Measurements from ENCODE around the gene RPP38. TPM values are rescaled to one million over a fixed set of nuclear protein-coding genes. Genes with fewer than 3 reads are reported as not detected.

RPP38 gene
- total and polyA plus RNA-seq, 2 of the 4 experiments (the other 2 are of a cell fraction) = 12.4 to 19.0 TPM

DNA sequence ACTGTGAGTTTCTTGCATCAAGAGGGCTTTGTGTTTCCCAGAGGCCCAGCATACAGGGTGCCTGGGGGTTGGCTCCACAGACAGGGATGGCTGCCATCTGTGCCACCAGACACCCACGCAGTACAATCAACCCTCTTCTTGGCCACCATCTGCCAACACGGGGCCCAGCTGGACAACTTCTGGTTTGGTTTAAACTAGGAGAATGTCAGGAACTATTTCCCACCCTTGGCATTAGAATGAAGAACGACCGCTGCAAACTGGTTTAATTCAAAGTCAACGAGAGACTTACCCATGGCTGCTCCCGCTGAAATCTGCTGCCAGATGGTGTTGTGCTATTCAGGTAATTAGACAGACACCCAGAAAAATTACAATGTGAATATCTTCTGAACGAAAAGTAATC is 43.5 kb downstream of the RPP38 start:
- H2AK5ac ChIP-seq (ENCODE audit: low read depth, low read length) = no peak overlapping the region
- in situ Hi-C loops (cut with MboI; ENCODE audit: low sequenced_read_pairs) (no loop called here), dilution Hi-C loops (cut with HindIII; ENCODE audit: low sequenced_read_pairs, unreplicated experiment) (no loop called here)

More for the DNA sequence above, 43.5 kb downstream of the RPP38 start:
- H2BK20ac ChIP-seq (ENCODE audit: low read depth, low read length) = no peak overlapping the region
- 0 out of 2 replicates have a peak, but pooled peaks cover 2% of the 10 kb centered on the region for H4K20me1 ChIP-seq (ENCODE audit: insufficient read depth, low read length)
- H2AK9ac ChIP-seq (replicated peaks; ENCODE audit: low read depth, low read length, poor library complexity) = no peak overlapping the region
- H3K79me1 ChIP-seq (ENCODE audit: low read depth in 1 of 2, low read length in 2 of 2) = peaks cover 29 to 35% of the 10 kb centered on the region in 2 experiments
- intact Hi-C loops (cut with micrococcal nuclease) = no loop called here
- no peak overlapping the region for H3K4me3 ChIP-seq (ENCODE audit: insufficient read depth, low read depth, low read length)
- H2BK15ac ChIP-seq (ENCODE audit: low read depth, low read length) = no peak overlapping the region
- H3K27ac ChIP-seq (ENCODE audit: insufficient read depth, low read length) = no peak overlapping the region
- no peak overlapping the region for H3K4me2 ChIP-seq (ENCODE audit: low read depth, low read length)
- no peak overlapping the region for H3K18ac ChIP-seq (ENCODE audit: low read depth, low read length)
- no peaks in the 10 kb centered on the region for H3K27me3 ChIP-seq (ENCODE audit: control insufficient read depth, insufficient read depth, low read length)
- no CpG with 5 or more reads among the region's 7 CpGs for WGBS, 2 experiments (ENCODE audit: extremely low coverage in 2 of 2, insufficient read length in 1 of 2)
- no peak overlapping the region for H3K9ac ChIP-seq (ENCODE audit: low read depth, low read length)
- H3K14ac ChIP-seq (replicated peaks; ENCODE audit: low read depth, low read length) = no peak overlapping the region
- no peak overlapping the region for H4K91ac ChIP-seq (ENCODE audit: insufficient read depth, low read depth, low read length)
- DNase-seq (no peak), ATAC-seq (ENCODE audit: low read depth) (no peak)
- POLR2A ChIA-PET (ENCODE audit: unreplicated experiment) = no interaction called here
- no peak overlapping the region for H3K23ac ChIP-seq (ENCODE audit: low read depth, low read length)
- H3K4ac ChIP-seq (ENCODE audit: low read depth, low read length) = no peak overlapping the region
- no peak for TF ChIP-seq RAD21 (IDR thresholded peaks at IDR 0.05; ENCODE audit: low read length)
- H3K56ac ChIP-seq (ENCODE audit: extremely low read depth, insufficient read depth, low read length) = no peak overlapping the region
- H2BK5ac ChIP-seq (ENCODE audit: low read depth, low read length, poor library complexity, severe bottlenecking) = no peak overlapping the region
- H3K36me3 ChIP-seq (ENCODE audit: control insufficient read depth, insufficient read depth, low read length) = peaks cover 4% of the 10 kb centered on the region
- CTCF ChIA-PET = no interaction called here
- no peaks in the 10 kb centered on the region; the same call in 1 of the 2 replicates for H3K4me1 ChIP-seq (ENCODE audit: control insufficient read depth, insufficient read depth, low read length)
- no peak overlapping the region for H4K5ac ChIP-seq (ENCODE audit: low read depth, low read length)
- no peak overlapping the region for H2AFZ ChIP-seq (replicated peaks; ENCODE audit: low read length, poor library complexity)
- BruUV-seq (replicated peaks) = no TSS peak
- H2BK120ac ChIP-seq (ENCODE audit: low read depth, low read length) = no peak overlapping the region
- H4K8ac ChIP-seq (ENCODE audit: low read depth in 2 of 2, low read length in 2 of 2) = no peak overlapping the region
- H3K9me1 ChIP-seq (ENCODE audit: insufficient read depth, low read length) = no peaks in the 10 kb centered on the region; the same call in none of the 2 replicates
- no peaks in the 10 kb centered on the region for H3K9me3 ChIP-seq (ENCODE audit: control insufficient read depth, insufficient read depth, low read length)
